ENCODE data around the gene CYP3A4. TPM values are rescaled to one million over a fixed set of nuclear protein-coding genes. Genes with fewer than 3 reads are reported as not detected.

Gene CYP3A4
- total RNA-seq, 1 donor from 2014 or later: not detected

DNA sequence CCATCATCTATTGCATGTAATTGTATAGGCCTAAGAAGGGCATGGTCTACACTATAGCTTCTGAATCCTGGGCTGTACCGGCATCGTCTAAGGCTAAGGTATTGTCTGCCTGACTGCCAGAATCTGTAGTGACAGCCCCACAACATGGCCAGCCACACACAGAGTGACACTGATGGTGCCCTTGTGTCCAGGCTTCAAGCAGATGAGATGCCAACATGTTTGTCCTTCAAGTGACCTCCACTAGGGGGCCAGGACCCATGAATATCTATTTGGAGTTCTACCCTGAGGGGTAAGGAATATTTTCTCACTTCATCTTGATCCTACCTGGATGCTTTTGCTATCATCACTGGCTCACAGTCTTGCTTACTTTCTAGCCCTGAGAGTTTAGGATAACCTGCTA, 50.5 kb downstream of the CYP3A4 start:
- Histone ChIP-seq H3K4me3 (no peak overlapping the region), H3K27me3 (no peaks in the 10 kb centered on the region), H3K36me3 (no peaks in the 10 kb centered on the region), H3K9me3 (no peaks in the 10 kb centered on the region), H3K4me1 (peaks cover 12% of the 10 kb centered on the region), H3K27ac (no peak overlapping the region)
- intact Hi-C loops (cut with DNase I): no loop called here
- peak; percentile 28 for TF ChIP-seq CTCF (IDR thresholded peaks at IDR 0.05)
- ATAC-seq (no peak), DNase-seq (no peak)

GRCh38 chr7:99733003-99733402, 51.0 kb downstream of the CYP3A4 start:
- TF ChIP-seq CTCF (IDR thresholded peaks at IDR 0.05): no peak
- ATAC-seq (no peak), DNase-seq (no peak)
- H3K4me3 ChIP-seq: no peak overlapping the region
- no peaks in the 10 kb centered on the region for H3K36me3 ChIP-seq
- H3K9me3 ChIP-seq: no peaks in the 10 kb centered on the region
- peaks cover 12% of the 10 kb centered on the region for H3K4me1 ChIP-seq
- intact Hi-C loops (cut with DNase I): no loop called here
- no peaks in the 10 kb centered on the region for H3K27me3 ChIP-seq
- no peak overlapping the region for H3K27ac ChIP-seq

- intact Hi-C loops (cut with DNase I): no loop called here
- no peaks in the 10 kb centered on the region for H3K36me3 ChIP-seq
- DNase-seq: no peak
These were observed 52.2 kb downstream of the CYP3A4 start for GRCh38 chr7:99731638-99732374.

GRCh38 chr7:99730992-99731391, 53.0 kb downstream of the CYP3A4 start:
- no peaks in the 10 kb centered on the region for H3K36me3 ChIP-seq

More at GRCh38 chr7:99731638-99732374, 52.2 kb downstream of the CYP3A4 start:
- H3K4me1 ChIP-seq: peaks cover 12% of the 10 kb centered on the region
- no peaks in the 10 kb centered on the region for H3K9me3 ChIP-seq
- H3K27me3 ChIP-seq: no peaks in the 10 kb centered on the region
- TF ChIP-seq CTCF (IDR thresholded peaks at IDR 0.05): no peak
- ATAC-seq: no peak
- H3K27ac ChIP-seq: no peak overlapping the region
- no peak overlapping the region for H3K4me3 ChIP-seq

GRCh38 chr7:99730238-99730810, 53.7 kb downstream of the CYP3A4 start:
- no peaks in the 10 kb centered on the region for H3K27me3 ChIP-seq
- TF ChIP-seq CTCF (IDR thresholded peaks at IDR 0.05): no peak
- intact Hi-C loops (cut with DNase I): no loop called here
- H3K27ac ChIP-seq: no peak overlapping the region
- DNase-seq: no peak
- ATAC-seq: peak; percentile 30
- no peaks in the 10 kb centered on the region for H3K9me3 ChIP-seq
- H3K36me3 ChIP-seq: no peaks in the 10 kb centered on the region
- H3K4me1 ChIP-seq: peaks cover 12% of the 10 kb centered on the region
- H3K4me3 ChIP-seq: no peak overlapping the region

More at GRCh38 chr7:99730992-99731391, 53.0 kb downstream of the CYP3A4 start:
- no peak overlapping the region for H3K27ac ChIP-seq
- DNase-seq: no peak
- no peaks in the 10 kb centered on the region for H3K27me3 ChIP-seq
- intact Hi-C loops (cut with DNase I): no loop called here
- TF ChIP-seq CTCF (IDR thresholded peaks at IDR 0.05): no peak
- H3K4me3 ChIP-seq: no peak overlapping the region
- ATAC-seq: no peak
- no peaks in the 10 kb centered on the region for H3K9me3 ChIP-seq
- peaks cover 12% of the 10 kb centered on the region for H3K4me1 ChIP-seq

All from upper lobe of right lung (tissue), 1 donor.